CD4-positive, alpha-beta T cell treated with Interleukin-17A for 1 hour (primary cell): ENCODE measurements around the gene EDEM2.
"Not testable (repeated sequence)": the region's sequence is repeated elsewhere in the genome, so short reads cannot be mapped to it uniquely, and the experiment has no call there.

Experiments
- DNase-seq: peaks from one replicate; pipeline ENCODE4 v3.0.0-alpha.2; 2020

EDEM2 gene

DNA sequence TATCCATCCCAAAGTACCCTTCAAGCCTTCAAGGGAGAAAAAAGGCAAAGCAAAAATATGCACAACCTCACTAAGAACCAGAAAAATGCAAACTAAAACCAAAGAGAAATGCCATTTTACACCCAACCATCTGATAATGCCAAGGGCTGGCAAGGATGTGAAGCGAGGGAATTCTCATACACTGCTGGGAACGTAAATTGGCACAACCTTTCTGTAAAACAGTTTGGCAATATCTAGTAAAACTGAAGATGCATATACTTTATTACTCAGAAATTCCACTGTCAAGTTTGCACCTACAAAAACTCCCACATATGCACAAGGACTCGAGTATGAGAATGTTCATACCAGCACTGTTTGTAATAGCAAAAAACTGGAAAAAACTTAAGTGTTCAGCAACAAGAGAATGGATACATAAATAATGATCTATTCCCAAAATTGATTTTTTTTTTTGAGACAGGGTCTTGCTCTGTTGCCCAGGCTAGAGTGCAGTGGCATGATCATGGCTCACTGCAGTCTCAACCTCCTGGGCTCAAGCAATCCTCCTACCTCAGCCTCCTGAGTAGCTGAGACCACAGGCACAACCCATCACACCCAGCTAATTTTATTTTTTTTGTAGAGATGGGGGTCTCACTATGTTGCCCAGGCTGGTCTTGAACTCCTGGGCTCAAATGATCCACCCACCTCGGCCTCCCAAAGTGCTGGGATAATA is 21.7 kb upstream of the EDEM2 start:
- DNase-seq, result not testable (repeated sequence)

- no peak for DNase-seq
Measured at GRCh38 chr20:35167787-35168186, 20.7 kb upstream of the EDEM2 start.

GRCh38 chr20:35166242-35166830 is 19.2 kb upstream of the EDEM2 start:
- DNase-seq, result no peak

DNA sequence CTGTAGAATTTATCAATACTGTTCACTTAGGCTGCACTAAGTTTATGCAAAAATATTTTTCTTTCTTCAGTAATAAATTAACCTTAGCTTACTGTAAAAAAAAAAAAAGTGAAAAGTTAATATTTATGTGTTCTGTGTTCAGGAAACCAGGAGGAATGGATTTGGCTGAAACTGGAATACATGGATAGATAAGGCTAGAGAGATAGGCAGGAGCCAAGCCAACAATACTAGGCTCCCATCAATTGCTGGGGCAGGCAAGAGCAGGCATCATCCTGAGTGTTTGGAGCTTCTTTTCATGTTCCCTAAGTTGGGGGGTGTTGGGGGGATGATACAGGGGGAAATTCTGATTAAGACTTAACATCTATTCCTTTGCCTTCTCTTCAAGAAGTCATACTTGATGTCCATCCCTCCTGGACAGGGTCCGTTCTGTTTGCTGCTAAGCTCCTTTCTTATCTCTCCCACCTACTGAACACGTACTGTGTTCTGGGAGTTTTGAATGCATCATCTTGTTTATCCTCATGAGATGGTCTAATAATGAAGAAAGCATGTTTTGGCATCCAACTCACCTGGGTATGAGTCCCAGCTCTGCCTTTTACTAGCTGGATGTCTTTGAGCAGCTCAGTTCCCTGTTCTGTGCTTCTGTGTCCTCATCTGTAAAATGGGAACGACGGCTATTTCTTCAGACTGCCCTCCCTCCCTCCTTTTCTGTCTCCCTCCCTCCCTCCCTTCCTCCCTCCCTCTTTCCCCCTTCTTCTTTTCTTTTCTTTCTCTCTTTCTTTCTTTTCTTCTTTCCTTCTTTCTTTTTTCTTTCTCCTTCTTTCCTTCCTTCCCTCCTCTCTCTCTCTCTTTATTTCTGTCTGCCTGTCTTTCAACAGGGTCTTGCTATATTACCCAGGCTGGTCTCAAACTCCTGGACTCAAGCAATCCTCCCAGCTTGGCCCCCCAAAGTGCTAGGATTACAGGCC is 18.4 kb upstream of the EDEM2 start:
- DNase-seq, result no peak

DNA sequence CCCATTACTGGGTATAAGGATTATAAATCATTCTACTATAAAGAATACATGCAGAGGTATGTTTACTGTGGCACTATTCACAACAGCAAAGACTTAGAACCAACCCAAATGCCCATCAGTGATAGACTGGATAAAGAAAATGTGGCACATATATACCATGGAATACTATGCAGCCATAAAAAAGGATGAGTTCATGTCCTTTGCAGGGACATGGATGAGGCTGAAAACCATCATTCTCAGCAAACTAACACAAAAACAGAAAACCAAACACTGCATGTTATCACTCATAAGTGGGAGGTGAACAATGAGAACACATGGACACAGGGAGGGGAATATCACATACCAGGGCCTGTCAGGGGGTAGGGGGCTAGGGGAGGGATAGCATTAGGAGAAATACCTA is 17.4 kb upstream of the EDEM2 start:
- DNase-seq, result not testable (repeated sequence)

GRCh38 chr20:35160341-35160740 is 13.2 kb upstream of the EDEM2 start:
- not testable (repeated sequence) for DNase-seq

DNA sequence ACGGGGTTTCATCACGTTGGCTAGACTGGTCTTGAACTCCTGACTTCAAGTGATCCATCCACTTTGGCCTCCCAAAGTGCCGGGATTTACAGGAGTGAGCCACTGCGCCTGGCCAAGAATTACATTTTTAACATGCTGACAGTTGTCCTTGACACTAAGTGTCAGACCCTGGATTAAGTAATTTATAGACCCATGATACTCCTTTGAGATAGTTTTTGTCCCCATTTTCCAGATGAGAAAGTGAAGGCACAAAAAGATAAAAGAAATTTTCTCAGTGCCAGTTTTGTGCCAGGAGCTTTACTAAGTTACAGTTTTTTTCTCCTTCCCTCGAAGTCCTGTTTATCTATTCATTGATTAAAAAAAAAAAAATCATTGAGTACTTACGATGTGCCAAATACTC is 9.8 kb upstream of the EDEM2 start:
- DNase-seq, result no peak

DNA sequence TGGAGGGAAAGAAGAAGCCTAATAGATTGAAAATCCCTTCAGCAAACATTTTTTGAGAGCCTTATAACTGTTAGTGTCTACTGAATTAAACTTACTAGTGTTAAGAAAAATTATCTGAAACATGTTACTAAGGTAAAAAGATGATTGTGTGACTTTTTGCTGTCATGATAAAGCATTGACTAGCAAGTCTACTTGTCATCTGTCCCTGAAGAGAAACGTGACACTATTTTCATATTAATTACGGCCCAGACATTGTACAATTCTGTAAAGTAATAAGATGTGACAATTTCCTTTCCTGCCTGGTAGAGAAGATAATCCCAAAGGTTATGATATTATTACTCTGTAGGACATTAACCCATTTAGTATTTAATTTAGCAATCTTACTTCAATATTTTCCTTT is 8.8 kb upstream of the EDEM2 start:
- DNase-seq, result no peak

- no peak for DNase-seq
Measured at GRCh38 chr20:35151736-35152135, 4.6 kb upstream of the EDEM2 start.

DNA sequence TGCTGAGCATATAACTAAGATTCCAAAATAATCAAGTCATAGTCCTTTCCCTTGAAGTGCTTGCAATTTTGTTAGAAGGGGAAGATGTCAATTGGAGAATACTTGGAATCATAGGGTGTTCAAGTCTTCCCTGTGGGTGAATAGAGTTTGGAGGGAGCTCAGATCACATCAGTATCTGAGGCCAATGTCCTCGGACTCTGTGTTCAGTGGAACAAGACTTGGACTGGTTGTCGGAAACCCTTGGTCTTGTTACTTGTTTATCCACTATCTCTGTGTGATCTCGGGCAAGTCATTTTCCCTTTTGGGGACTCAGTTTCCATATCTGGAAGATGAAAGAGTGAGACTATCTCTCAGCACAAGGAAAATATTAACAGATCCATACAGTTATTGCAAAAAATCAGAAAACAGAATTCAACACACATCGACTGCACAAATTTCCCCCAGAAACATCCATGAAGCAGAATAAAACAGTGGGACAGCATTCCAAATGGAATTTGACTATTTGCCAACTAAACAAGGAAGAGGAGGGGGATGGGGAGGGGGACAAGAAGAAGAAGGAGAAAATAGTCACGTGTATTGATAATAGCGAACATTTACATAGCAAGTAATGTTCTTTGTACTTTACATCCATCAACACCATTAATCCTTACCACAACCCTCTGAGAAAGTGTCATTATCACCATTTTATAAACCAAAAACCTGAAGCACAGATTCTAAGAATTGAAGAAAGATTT is 3.9 kb upstream of the EDEM2 start:
- DNase-seq, result no peak

- not testable (repeated sequence) for DNase-seq
Measured at GRCh38 chr20:35147575-35148071, 487 bp upstream of the EDEM2 start.

GRCh38 chr20:35146299-35146919 is 727 bp downstream of the EDEM2 start:
- DNase-seq, result peak; percentile 37

GRCh38 chr20:35145141-35145564 is 2.0 kb downstream of the EDEM2 start:
- peak; percentile 76 for DNase-seq

DNA sequence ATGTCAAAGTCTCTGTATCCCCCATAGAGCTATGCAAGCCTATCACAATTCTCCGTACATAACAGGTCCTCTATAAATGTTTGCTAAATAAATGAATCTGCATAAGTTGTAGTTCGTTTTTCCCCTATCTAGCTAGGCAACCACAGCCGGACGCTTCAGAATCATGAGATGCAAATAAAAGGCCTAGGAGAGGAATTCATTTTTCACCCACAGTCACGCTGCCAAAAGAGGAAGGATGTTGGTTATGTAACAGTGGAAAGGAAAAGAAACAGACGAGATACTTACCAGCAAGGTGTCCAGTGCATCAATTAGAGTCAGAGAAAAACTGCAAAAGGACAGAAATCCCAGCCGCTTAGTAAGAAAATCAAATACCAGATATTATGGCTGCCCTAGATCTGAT is 2.4 kb downstream of the EDEM2 start:
- peak; percentile 42 for DNase-seq

- no peak for DNase-seq
Measured at GRCh38 chr20:35135867-35136586, 11.1 kb downstream of the EDEM2 start.

GRCh38 chr20:35134880-35135279 is 12.3 kb downstream of the EDEM2 start:
- no peak for DNase-seq

- no peak for DNase-seq
Measured at GRCh38 chr20:35134472-35134871, 12.7 kb downstream of the EDEM2 start.

- DNase-seq, result no peak
Measured at GRCh38 chr20:35133735-35134134, 13.4 kb downstream of the EDEM2 start.

GRCh38 chr20:35133031-35133430 is 14.1 kb downstream of the EDEM2 start:
- no peak for DNase-seq

DNA sequence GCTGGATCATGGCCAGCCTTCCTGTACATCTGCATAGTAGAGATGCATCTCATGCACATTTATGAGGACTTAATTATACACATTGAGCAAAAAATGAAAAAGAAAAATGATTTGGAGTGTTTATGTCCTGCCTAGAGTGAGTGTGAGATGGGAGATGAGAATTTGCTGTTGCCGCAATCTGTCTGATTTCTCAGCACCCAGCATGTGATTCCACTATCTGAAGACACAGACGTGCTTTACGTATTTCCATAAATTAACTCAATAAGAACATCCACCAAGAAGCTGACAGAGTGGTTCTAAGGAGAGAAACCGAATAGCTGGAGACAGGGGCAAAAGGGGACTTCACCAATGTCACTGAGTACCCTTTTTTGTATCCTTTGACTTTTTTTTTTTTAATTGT is 15.2 kb downstream of the EDEM2 start:
- DNase-seq, result no peak

GRCh38 chr20:35129647-35130069 is 17.5 kb downstream of the EDEM2 start:
- DNase-seq, result no peak

DNA sequence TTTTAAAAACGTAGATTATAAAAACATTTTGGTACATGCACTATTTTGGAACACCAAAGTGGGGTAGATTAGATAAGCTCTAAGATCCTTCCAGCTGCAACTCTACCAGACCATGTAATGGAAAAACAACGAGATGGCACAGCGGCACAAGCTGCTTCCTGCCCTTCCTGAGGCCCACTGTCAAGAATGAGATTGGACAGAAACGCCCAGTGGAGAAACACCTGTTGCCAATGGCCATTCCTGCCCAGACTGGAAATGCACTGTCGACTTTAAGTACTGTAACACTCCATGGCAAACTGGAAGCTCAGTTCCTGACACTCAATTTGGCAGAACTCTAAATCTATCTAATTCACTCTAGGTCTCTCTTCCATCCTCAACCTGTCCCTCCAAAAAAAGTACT is 21.4 kb downstream of the EDEM2 start:
- DNase-seq, result no peak
